ENCODE results near the gene ADAMTS12.
"Not testable (repeated sequence)": the region's sequence is repeated elsewhere in the genome, so short reads cannot be mapped to it uniquely, and the experiment has no call there.

ADAMTS12 gene

DNA sequence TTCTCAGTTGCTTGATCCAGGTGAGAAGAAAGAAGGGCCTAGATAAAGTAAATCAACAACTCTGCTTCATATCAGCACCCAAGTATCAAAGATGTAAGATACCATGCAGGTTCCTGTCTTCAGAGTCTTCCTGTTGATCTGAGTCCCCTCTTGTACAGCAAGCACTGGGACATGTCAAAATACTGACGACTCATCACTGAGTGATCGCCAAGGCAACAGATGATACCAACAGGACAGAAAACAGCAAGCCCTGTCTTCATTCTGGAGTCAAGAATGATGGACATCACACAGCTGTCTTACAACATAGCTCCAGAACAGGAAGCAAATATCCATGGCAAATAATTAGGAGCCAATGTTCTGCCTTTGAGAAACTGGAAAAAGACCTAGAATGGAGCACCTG, 367.3 kb downstream of the ADAMTS12 start:
- no peak for DNase-seq (ENCODE audit: low read depth)

DNA sequence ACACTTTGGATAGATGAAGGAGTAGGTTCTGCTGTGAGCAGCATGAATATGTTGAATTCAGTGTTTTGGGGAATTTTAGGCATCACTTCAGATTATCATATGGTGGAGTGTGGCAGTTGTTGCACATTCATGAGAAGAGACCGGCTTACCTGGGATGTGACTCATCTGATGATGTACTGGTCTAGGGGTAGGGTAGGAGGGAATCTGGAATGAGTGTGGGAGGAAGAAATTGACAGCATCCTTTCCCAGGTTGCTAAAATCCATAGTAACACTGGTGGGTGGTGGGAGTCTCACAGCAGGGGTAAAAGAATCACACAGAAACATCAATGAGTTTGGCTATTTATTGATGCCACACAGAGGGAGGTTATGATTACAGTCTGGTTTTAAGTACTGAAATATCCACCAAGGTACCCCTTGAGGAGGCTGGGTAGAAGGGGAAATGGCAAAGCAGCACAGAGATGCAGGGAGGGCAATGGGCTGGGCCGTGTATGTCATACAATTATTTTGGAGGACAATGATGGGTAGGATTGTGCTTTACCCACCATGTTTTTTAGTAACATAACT, 368.5 kb downstream of the ADAMTS12 start:
- no peak for DNase-seq (ENCODE audit: low read depth)

DNA sequence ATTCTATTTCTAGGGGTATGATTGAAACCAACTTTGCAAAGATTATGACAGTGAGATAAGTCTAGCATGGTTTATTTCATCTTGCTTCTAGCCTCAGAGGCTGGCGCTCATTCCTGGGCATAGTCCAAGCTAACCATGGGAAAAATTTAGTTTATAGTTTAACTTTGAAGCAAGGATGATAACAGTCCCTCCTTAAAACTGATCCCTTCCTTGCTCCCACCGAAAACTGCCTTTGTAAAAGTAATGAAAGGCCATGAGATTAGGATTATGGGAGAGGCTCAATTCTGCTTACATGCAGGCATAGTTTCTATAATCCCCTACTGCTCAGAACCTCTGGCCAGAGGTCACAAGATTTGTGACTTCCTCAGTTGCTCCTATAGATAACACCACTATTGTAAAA, 375.4 kb downstream of the ADAMTS12 start:
- DNase-seq (ENCODE audit: low read depth) = no peak

DNA sequence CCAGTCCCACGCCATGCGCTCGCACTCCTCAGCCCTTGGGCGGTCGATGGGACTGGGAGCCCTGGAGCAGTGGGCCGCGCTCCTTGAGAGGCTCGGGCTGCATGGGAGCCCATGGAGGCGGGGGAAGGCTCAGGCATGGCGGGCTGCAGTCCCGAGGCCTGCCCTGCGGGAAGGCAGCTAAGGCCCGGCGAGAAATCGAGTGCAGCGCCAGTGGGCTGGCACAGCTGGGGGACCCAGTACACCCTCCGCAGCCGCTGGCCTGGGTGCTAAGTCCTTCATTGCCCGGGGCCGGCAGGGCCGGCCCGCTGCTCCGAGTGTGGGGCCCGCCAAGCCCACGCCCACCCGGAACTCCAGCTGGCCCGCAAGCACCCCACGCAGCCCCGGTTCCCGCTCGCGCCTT, 376.4 kb downstream of the ADAMTS12 start:
- not testable (repeated sequence) for DNase-seq (ENCODE audit: low read depth)

DNA sequence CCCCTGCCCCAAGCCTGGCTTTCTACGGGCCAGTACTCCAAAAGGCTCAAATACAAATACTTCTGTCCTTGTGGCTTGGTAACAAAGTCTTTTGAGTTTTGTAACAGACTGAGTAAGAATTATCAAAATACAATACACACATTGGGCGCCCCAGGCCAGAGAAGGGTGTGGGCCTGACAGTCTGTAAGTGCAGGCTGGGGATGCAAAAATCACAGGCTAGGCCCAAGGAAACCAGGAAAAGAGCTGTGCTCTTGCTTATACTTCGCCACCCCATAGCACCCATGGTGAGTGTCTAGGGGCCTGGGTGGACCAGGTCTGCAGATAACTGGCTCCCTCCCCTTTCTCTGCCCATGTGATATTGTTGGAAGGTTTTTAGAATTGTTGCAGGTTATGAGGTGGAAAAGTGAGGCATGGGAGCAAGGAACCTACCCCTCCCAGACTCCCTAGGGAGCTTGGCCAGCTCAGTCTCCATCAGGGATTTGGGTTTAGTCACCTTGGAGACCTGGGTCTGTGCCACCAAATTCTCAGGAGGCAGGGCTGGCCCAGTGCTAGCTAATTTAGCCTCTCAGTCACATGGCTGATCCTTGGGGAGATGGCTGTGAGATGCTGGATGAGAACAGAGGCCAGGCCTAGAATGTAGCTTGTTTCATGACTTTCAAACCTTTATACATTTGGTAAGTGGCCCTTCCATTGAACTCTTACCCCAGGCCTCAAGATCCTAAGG, 378.2 kb downstream of the ADAMTS12 start:
- no peak for DNase-seq (ENCODE audit: low read depth)

DNA sequence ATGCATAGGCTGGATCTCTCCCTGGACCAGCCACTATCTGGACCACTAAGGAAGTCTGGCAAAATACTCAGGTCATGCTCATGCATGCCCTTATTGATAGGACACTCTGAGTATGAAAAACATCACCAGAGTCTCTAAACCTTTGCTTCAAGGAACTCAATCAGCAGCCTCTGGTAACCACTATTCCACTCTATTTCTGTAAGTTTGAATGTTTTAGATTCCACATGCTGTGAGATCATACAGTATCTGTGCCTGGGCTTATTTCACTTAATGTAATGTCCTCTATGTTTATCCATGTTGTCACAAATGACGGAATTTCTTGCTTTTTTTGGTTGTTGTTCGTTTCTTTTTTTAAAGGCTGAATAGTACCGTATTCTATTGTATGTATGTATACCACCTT, 382.8 kb downstream of the ADAMTS12 start:
- DNase-seq (ENCODE audit: low read depth) = no peak

DNA sequence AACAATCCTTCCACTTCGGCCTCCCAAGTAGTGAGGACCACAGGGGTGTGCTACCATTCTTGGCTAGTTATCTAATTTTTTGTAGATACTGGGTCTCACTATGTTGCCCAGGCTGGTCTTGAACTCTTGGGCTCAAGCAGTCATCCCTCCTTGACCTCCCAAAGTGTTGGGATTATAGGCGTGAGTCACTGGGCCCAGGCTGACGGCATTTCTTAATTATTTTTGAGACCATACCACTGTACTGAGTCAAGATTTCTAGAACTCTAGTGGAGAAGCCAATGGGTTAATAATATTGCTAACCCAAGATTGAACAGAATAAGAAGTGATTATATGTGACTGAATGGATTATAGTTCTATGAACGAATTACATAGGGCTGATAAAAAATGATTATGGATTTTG, 384.4 kb downstream of the ADAMTS12 start:
- DNase-seq (ENCODE audit: low read depth) = no peak

DNA sequence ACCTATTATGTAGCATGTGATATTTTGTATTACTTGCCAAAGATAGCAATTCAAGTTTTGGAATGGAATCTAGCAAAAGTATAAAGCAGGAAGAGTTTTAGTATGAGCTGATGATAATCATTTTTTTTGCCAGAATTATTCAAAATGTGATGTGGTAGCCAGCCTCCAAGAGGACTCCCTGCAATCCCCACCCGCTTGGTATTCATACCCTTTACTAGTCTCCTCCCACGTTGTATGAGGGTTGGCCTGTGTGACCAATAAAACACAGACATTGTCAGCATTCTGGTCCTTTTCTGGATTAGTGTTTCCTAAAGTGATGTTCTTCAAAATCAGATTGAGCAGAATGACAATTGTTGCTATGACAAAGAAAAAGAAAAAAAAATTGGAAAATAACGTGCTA, 387.2 kb downstream of the ADAMTS12 start:
- DNase-seq (ENCODE audit: low read depth) = no peak

DNA sequence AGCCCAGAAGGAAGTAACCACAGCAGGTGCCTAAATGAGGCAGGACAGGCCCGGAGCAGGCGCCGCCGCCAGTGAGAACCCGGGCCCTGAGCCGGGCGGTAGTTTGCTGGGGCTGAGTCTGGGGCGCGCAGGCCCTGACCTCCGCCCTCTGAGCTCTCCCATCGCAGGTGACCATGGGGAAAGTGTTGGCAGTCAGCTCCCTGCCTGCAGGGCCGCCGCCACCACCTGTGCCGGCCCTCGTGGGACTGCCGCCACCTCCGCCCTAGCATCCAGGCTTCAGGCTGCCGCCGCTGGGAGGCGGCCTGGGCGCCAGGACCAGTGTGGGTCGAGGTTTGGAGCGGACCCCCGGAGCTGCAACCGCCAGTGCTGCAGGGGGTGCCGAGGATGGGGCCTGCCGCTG, 389.9 kb downstream of the ADAMTS12 start:
- no peak for DNase-seq (ENCODE audit: low read depth)

DNA sequence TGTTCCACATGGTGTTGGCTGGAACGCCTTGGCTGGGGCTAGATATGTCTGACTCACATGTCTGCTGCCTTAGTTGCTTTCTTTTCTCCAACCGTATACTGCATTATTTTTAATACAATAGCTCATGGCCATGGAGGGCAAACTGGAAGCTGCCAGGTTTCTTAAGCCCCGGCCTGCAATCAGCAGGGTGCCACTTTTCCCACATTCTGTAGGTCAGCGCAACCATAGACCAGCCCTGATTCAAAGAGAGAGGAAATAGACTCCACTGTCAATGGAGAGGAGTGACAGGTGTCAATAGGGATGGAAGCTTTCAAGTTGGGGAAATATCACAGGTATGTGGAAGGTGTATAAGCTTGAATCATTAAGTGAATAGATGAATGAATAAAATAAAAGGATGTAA, 390.5 kb downstream of the ADAMTS12 start:
- DNase-seq (ENCODE audit: low read depth) = no peak

DNA sequence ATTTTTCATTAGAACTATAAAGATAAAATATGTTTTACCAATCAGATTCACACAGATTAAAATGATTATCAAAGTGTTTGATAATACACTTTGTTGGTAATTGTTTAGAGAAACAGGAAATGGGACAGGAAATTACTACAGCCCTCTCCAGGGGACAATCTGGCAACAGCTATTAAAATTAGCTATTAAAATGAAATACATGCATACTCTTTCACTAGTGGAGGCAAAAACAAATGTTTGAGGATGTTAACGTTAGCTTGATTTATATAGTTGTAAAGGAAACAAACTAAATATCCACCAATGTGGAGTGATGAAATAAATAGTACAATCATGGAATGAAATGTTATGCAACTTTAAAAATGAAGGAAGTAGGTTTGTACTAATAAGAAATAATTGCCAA, 397.3 kb downstream of the ADAMTS12 start:
- no peak for DNase-seq (ENCODE audit: low read depth)

DNA sequence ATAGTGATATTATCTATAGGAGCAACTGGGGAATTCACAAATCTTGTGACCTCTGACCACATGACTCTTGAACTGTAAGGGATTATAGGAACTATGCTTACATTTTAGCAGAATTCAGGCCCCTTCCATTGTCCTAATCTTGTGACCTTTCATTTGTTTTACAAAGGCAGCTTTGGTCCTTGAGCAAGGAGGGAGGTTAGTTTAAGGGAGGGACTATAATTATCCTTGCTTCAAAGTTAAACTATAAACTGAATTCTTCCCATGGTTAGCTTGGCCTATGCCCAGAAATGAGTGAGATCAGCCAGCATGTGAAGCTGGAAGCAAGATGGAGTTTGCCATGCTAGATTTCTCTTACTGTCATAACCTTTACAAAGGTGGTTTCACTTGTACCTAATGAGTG, 399.8 kb downstream of the ADAMTS12 start:
- DNase-seq (ENCODE audit: low read depth) = no peak

DNA sequence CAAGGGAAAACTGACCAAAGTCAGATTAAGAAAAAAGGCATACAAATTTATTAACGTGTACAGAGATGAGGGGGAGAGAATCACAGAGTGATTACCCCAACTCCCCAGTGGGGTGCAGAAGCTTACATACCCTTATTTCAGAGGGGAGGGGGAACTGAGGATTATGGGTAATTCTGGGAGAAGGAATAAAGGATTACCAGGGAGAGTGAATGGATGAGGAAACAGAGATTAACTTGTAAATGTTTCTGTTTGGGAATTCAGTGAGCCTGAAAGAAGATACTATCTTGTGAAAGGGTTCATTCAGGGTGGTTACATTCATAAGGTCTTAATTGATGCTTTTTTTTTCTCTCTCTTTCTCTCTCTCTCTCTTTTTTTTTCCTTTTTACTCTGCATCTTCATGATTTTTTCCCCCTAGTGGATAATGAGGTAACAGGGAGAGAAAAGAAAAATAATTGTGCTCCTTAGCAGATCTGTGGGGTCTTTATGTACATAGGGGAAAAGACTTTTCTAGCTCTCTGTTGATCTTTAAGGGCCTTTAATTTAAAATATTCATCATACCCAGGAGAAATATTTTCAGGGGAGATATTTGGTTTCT, 401.6 kb downstream of the ADAMTS12 start:
- no peak for DNase-seq (ENCODE audit: low read depth)

DNA sequence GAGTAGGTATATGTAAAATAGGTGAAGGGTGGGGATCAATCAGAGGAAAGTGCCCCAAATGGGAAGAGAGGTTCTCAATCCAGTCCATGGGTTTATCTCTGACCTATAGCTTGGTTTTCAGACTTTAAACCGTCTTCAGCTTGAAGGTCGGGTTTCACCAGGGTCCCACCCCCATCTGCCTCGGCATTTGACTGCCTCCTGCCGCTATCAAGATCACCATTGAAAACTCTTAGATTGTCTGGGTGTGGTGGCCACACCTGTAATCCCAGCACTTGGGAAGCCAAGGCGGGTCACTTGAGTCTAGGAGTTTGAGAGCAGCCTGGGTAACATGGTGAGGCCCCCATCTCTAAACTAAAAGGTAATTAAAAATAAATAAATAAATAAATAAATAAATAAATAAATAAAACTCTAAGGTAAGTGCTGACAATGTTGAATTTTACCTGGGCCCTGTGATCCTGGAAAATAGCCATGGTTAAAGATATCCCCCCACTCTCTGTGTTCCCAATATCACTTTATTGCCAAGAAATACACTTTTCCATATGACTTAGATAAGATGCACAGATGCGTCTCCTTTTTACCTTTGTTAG, 402.2 kb downstream of the ADAMTS12 start:
- no peak for DNase-seq (ENCODE audit: low read depth)

DNA sequence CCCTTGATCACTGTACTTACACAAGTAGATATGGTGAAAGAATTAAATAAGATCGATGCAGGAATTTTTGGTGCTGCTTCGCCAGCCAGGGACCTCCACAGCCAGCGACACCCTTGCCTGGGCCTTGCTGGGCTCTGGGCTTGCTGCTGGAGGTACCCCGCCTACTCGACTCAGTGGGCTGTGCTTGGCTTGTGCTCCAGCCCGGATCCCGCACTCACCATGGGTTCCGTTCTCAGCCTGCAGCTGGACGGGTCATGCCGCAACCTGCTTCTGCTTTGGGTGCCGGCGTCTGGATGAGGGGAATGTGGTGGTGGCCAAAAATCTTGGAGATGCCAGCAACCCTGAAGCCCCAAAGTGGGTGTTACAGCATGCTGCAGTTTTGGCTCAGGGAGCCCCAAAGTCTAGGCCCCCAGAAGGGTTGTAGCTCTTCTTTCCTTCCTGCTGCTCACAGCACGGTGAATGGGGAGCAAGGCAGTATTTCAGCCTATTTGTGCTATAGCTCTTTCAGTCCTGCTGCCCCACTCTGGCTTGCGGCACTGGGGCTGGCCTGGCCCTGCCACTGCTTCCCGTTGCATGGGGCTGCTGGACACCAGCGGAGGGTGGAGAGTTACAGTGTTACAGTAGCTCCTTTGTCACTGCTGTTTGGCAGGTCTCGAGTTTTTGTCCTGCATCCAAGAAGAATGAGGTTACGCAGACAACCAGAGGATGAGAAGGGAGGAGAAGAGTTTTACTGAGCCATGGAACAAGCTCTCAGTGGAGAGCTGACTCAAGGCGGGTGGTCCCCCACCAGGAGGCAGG, 403.0 kb downstream of the ADAMTS12 start:
- DNase-seq (ENCODE audit: low read depth) = no peak

DNA sequence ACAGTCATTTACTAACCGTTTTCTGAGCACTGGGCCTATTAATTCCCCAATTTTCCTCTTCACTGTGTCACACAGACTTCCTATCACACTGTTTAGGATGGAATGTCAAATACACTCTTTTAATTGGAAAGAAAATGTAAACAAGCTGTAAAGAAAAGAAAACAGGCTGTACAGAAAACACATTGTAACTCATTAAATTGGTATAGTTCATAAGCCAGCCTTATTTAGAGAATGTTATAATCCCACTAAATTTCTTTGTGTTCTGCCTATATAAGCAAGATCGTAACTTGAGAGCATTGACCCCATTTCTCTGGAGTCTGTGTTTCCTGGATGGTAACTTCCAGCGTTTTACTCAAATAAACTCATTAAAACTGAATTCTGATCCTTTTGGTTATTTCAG, 404.6 kb downstream of the ADAMTS12 start:
- DNase-seq (ENCODE audit: low read depth) = no peak

DNA sequence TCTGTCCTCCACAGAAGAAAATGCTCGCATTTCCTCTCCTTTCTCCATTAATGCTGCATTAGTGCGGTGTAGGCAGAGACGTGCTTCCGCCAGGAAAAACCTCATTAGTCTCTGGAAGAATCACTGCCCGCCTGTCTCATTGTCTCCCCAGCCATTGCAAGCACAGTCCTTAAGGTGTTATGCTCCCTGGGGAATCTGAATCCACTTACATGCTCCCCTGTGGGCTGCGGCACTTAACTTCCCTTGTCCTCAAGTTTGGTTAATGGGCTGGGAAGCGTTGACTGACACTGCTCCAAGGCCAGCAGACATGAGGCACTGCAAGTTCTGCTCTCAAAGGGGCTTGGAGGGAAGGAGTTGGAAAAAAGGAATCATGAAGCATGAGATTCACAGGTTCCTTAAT, 409.5 kb downstream of the ADAMTS12 start:
- DNase-seq (ENCODE audit: low read depth) = no peak

DNA sequence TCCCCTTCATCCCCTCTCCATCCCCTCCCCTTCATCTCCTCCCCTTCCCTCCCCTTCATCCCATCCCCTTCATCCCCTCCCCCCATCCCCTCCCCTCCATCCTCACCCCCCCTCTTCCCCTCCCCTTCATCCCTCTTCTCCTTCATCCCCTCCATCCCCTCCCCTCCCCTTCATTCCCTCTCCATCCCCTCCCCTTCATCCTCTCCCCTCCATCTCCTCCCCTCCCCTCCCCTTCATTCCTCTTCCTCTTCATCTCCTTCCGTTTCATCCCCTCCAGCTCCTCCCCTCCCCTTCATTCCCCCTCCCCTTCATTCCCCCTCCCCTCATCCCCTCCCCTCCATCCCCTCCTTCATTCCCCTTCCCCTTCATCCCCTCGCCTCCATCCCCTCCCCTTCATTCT, 410.9 kb downstream of the ADAMTS12 start:
- no peak for DNase-seq (ENCODE audit: low read depth)

DNA sequence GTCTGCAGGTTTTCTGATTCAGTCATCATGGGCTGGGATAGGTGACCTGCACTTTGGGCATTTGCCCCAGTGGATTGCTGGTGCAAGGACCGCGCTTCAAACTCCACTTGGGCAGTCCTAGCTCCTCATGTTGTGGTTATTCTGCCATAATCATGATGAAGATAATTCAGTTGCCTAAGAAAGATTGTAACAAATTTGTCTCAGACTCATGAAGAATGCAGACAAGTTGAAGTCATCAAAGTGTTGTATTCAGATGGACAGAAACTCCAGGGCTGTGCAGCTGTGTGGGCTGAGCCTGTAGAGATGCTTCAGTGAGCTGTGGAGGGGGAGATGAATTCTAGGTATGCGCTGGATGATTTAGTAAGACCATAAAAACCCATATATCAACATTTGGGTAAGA, 412.5 kb downstream of the ADAMTS12 start:
- DNase-seq (ENCODE audit: low read depth) = no peak

DNA sequence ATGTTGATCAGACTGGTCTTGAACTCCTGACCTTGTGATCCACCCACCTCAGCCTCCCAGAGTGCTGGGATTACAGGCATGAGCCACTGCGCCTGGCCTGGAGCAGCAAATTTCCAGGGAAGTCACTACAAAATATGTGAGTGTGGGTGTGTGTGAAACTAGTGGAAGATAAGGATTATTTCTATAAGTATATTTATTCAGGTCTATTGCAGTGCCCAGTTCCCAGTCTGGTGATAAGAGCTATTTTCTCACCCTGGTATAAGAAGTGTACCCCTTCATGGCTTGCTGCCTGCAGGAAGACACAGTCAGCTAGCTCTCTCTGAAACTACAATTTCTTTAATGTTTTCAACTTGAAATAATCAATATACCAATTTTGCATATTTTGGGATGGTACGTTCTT, 414.0 kb downstream of the ADAMTS12 start:
- no peak for DNase-seq (ENCODE audit: low read depth)

DNA sequence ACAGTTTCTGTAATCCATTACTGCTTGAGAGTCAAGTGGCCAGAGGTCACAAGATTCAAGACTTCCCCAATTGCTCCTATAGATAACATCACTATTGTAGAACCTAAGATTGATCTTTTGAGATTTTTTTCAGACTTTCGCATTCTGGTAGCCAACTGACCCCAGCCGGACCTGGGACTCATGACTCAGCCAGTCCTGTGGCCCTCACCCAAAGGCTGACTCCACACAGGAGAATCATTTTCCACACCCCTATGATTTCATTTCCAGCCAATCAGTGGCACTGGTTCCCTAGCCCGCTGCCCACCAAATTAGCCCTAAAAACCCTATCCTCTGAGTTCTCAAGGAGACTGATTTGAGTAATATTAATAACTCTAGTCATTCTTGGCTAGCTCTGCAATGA, 414.8 kb downstream of the ADAMTS12 start:
- no peak for DNase-seq (ENCODE audit: low read depth)

DNA sequence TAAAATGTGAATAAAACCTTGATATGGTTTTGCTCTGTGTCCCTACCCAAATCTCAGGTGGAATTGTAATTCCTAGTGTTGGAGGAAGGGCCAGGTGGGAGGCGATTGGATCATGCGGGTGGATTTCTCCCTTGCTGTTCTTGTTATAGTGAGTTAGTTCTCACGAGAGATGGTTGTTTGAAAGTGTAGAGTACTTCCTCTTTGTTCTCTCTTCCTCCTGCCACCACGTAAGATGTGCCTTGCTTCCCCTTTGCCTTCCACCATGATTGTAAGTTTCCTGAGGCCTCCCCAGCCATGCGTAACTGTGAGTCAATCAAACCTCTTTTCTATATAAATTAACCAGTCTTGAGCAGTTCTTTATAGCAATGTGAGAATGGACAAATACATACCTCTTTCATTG, 416.1 kb downstream of the ADAMTS12 start:
- DNase-seq (ENCODE audit: low read depth) = no peak
